ENCODE data around the gene TNS4.

The TNS4 gene

DNA sequence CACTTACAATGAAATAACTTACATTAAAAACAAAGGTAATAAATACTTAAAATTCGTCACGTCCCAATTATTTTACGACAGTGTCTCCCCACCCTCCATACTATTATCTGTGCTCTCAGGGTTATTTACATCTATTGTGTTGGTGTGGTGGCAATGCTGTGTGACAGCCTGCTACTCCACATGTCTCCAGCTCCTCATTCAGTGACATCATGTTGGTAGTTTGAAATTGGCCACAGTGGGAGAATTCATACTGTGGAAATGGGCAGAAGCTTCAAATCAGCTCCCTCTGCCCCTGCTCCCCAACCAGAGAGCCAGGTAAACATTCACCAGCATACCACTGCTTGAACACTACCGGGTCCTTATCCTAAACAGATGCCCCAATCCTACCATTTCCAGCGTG lies 6.3 kb downstream of the TNS4 start:
- no peak for DNase-seq (ENCODE audit: low spot score)

DNA sequence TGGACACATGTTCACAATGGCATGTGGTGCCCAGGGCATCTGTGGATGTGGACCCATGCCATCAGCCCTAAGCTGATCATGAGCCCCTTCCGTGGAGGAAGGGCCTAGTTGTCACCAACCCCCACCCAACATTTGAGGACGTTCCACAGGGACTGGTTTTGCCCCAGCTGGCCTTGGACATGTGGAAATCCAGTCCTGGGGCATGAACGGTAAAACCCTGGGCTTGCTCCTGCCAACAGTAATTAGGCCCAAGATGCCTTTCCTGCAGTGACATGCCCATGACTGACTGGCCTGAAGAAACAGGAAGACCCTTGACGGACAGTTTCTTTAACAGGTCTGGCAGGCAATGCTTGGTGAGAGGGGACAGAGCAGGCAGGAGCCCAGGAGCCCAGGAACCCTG lies 7.7 kb downstream of the TNS4 start:
- no peak for DNase-seq (ENCODE audit: low spot score)

DNA sequence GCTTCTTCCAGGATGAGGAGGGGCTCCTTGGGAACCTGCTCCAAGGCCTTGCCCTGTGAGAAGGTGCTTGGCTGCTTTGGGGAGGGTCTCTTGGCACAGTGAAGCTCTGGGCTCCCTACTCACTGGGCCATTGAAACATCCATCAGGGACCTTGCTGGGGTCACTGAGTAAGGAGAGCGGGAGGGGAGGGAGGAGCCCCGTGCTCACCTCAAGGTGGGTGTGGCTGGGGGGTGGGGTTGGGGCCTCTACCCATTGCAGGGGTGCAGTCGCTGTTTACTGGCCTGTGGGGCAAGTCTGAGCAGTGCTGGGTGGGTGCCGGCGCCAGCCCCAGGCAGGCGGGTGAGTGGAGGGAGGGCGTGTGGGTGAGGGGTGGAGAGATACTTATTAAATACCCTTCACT lies 9.9 kb downstream of the TNS4 start:
- no peak for DNase-seq (ENCODE audit: low spot score)

DNA sequence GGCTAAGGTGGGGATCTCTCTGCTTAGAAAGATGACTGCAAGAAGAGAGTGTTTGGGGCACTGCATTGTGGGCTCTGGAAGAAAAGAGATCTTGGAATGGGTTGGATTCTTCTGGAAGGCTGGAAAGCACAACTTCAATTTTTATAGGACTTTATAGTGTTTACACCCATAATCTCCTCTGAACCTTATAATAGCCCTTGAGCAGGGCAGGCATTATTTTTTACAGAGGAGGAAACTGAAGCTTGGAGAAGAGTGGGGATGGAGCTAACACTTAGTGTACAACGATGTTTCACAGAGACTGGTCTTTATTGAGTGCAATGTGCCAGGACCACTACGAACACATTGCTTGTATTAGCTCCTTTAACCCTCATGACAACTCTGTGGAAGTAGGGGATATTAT lies 10.4 kb downstream of the TNS4 start:
- DNase-seq (ENCODE audit: low spot score) = no peak

DNA sequence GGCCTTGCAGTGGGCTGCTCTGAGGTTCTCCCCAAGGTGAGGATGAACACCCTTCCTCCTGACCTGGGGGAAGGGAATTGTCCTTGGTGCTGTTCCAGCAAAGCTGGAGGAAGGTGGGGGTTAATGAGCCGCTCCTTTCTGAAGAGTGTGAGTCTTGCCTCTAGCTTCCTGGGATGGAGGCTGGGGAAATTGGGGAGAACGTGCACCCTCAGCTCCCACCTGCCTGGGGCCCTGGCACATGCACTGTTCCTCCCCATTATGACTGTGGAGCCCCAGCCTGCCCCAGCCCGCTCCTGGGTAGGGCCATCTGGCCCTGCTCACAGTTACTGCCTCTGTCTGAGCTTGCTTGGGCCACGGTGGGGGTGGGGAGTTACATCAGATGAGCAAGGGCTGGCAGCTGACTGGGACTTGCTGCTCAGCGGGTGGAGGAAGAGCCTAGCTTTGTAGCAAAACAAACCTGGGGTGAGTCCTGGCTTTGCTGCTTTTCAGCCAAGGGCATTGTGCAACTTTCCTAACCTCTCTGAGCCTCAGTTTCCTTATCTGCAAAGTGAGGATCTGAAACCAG lies 11.1 kb downstream of the TNS4 start:
- DNase-seq (ENCODE audit: low spot score) = no peak

DNA sequence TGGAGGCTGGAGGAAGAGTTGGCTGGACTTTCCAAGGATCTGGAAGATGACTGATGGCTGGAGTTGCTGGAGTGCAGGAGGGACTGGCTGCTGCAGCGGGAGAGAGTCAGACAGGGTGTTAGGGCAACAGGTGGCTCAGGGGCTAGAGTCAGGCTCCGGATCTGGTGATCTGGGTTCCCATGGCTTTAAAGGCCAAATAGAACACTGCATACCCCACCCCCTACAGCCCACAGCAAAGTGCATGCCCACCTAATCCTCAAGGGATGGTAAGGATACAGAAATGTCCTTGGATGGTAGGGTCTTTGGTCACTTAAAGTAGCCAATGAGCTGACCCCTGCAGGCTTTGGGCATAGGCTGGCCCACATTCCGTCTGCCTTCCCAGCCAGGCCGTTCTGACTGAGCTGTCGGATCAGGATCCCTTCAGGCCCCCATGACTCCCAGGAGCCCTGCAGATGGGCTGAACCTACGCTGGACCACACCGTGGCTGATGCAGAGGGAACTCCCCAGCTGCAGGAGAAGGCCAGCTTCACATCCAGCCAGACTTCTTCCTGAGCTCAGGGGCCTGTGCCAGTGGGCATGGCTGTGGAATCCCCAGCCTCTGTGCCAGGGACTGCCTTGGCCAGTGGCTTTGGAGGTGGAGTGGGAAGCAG lies 13.9 kb downstream of the TNS4 start:
- no peak for DNase-seq (ENCODE audit: low spot score)

DNA sequence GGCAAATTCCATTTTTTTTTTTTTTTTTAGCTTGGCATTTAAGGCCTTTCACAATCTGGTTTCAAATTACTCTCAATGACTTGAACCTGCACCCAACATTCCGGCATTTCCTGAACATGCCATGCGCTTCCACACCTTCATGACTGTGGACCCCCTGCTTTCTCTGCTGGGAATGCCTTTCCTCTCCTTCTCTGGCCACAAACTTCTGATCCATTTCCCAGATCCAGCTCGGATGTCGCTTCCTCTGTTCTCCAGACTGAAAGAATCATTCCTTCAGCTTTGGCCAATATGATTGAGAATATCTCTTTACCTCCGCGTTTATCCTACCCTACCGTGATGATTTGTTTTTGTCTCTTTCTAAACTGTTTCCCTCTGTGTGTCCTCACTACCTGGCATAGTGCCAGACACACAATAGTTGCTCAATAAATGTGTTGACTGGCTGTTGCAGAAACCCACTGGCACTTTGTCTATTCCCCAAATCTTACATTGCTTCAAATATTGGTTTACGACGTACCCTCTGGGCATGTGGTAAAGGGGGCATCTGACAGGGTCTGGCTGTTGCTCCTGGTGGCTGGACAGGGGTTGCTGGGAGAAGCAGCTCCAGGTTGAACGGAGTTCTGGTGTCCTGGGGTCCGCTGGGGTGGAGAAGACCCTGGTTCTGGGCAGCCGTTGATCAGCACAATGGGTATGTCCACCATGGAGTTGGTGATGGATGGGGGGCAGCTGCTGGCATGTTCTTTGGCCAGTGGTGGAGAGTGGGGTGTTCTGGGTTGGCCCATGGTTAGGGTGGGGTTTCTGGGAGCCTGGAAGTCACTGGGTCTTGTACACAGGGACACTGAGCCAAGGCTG lies 14.7 kb downstream of the TNS4 start:
- DNase-seq (ENCODE audit: low spot score) = no peak

DNA sequence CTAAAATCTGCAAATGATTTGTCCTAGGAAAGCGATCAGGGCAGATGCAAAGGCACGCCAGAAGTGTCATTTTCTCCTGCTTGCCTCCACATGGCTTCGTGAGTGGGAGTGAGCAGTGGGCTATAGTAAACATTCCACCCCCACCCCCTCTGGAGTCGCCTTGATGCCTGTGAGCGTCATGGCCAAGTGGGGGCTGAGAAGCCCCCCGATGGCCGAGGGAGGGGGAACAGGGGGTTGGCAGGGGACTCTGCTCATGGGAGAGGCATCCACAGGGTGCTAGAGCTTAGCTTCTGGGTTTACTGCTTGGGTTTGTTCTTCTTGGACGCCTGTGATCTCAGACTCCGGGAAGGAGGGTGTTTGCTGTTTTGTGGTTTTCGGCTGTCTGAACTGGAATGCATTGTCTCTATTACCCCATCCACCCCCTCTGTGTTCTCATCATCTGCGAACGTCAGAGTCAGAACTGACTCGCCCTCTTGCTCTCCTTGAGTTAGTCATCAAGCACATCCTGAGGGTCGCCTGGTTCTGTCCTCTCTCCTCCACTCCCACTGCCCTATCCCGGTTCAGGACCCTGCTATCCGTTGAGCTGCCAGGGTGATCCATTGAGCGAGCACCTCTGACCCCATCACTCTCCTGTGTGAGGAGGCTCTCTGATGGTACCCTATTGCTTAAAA lies 15.4 kb downstream of the TNS4 start:
- no peak for DNase-seq (ENCODE audit: low spot score)

DNA sequence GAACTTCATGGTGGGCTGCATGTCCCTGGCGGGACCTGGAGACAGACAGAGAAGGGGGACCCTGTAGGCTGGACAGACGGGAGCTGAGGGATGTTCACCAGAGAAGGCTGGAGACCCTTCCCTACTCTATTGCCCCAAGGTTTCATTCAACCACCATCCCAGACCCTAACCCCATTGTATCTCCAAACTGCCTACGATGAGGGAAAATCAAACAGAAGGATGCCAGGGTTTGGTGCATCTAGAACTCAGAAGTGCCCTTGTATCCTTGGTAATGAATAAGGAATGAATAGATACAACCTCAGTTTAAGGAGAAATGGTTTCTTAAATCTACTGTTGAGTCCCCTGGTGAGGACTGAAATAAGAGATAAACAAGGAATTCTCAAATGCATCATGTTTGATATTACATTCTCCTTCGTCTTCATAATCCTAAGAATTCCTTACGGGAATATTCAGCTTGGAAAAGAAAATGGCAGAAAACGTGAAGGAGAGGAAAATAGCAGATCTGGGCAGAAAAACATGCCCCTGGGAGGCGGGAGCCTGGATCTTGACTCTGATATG lies 16.4 kb downstream of the TNS4 start:
- DNase-seq (ENCODE audit: low spot score) = no peak

DNA sequence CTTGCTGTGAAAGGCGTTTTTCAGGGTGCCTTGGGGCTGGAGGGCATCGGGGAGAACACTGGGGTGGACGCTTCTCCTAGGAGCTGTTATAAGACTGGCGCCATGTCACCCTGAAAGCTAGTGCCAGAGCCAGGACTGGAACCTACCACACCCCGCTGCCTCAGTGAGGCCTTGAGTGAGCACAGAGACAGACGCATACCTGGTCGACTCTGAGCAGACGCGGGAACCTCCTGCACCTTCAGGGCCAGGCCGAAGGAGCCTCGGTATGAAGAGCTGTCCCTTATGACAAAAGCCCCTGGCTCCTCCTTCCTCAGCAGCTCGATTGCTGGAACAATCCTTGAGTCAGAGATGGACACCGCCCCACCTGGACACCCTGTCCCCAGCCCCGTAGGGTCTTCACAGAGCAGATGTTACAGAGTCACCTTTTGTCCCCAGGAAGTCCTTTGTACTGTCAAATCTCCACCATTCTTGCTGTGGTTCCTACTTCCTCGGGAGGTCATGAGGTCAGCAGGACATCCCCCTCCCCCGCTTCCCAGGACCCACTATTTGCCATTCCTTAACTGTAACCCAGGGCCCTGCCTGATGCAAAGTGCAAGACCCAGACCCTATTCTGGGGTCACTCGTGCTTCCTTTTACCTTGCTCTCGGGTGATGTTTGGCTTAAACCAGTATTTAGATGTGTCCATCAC lies 17.0 kb downstream of the TNS4 start:
- no peak for DNase-seq (ENCODE audit: low spot score)

DNA sequence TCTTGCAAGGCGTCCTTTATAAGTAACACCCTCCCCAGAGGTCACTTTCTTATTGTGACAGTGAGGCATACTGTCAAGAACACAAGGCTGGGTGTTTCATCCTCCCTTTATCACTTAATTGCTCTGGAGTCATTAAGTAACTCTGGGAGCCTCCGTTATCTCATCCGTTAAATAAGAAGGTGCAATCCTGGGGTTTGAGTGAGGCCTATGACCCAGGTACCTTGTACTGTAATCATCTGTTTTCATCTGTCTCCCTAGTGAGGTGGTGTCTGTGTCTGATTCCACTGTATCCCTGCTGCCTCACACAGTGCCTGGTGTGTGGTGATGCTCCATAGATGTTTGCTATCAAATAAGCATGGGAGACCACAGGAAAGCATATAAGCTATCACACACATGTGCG lies 17.7 kb downstream of the TNS4 start:
- no peak for DNase-seq (ENCODE audit: low spot score)

DNA sequence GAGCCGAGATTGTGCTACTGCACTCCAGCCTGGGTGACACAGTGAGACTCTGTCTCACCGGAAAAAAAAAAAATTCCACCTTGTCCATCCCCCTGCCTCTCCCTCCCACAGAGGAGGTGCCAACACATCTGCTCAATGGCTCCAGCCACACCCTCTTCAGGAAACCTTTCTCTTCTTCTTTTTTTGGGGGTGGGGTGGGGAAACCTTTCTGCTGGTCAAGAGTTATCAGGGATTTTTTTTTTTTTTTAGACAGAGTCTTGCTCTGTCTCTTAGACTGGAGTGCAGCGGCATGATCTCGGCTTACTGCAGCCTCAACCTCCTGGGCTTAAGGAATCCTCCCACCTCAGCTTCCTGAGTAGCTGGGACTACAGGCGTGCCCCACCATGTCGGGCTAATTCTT lies 18.7 kb downstream of the TNS4 start:
- no peak for DNase-seq (ENCODE audit: low spot score)

DNA sequence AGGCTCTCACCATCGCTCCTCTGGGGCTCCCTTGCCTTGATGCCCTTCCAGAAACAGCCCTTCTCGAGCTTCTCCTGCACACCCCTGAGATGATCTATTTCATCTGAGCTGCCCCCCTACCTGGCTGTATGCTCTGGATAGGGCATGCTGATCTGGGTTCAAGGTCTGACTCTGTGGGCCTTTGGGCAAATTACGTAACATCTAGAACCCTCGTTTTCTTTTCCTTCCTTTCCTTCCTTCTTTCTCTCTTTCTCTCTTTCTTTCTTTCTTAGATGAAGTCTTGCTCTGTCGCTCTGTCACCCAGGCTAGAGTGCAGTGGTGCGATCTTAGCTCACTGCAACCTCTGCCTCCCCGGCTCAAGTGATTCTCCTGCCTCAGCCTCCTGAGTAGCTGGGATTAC lies 20.3 kb downstream of the TNS4 start:
- DNase-seq (ENCODE audit: low spot score) = no peak

DNA sequence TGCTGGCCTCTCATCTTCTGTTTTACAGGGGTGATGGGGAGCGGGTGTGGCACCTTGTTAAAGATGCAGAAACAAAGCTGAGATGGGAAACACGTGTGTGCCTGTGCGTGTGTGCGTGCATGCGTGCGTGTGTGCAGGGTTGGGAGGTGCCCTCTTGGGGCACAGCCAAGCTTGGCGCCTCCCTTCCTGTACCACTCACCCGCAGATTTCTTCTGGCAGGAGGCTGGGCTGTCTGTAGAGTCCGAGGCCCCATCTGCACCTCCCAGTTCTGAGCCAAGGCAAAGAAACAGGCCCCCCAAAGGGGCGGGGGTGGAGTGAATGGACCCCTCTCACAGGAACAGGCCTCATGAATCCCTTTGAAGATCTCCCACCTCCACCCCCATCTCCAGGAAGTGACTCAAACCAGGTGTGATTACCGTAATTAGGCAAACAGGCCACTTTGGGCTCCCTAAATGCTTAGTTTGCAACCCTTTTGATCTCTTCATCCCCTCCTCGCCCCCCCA lies 20.9 kb downstream of the TNS4 start:
- peak; percentile 37 for DNase-seq (ENCODE audit: low spot score)

DNA sequence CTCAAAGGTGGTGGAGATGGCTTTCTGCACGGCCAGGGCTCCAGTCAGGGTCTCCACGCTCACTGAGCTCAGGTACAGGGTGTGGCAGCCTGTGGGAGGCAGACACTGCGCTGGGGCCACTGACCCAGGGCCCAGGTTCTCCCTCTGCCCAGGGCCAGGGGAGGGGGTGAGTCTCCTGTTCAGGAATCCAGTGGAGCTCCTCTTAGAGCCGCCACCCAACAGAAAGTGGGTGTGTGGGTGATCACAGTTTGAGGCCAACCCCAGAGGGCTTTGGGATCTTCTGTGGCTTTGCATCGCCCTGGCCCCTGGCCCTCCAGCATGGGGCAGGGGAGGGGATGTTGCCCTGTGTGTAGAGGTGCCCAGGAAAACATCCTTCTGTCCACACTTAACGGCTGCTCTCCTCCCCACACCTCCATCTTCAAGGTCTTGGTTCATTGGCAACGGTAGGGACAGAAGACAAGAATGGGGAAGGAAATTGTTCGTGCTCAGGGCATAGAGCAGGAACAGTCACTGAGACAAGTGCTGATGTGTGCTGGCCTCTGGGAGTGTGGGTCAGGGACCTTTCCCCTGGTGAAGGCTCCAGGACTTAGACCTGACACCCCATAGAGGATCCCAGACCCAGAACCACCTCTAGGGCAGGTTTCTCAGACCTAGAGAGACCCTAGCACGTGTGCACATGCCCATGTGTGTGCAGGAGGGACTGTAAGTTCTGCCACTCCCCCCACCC lies 21.5 kb downstream of the TNS4 start:
- no peak for DNase-seq (ENCODE audit: low spot score)

DNA sequence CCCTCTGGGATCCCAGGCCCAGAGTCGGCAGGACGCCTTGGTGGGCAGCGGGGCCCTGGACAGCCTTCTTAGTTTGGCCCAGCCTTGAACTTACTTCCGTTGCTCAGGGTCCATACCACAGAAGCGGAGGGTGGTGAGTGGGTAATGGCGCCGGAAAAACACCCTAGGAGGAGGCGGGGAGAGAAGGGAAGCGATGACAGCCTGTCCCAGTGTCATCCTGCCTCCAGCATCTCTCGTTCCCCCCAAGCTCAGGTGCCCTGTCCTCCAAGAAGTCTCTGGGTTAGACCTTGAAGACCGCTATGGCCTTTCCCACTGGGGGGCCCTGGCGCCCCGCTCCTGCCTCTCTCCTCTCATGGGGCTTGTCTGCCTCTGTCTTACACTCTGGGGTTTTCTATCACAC lies 22.9 kb downstream of the TNS4 start:
- no peak for DNase-seq (ENCODE audit: low spot score)

DNA sequence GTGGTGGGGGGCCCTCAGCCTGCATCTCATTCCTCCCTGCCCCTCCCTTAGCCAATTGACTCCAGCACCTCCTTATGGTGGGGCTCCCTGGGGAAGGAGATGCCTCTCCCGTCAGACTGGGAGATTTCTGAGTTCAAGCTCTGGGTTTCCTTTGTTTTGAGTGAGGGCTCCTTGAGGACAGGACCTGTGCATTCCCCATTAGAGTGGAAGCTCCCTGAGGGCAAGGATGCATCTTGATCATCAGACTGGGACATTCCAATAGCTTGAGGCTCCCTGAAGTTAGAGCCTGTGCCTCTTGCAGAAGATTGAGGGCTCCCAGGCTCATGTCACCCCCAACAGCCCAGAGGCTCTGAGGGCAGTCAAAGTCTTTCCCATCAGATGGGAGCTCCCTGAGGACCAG lies 23.6 kb downstream of the TNS4 start:
- DNase-seq (ENCODE audit: low spot score) = no peak

DNA sequence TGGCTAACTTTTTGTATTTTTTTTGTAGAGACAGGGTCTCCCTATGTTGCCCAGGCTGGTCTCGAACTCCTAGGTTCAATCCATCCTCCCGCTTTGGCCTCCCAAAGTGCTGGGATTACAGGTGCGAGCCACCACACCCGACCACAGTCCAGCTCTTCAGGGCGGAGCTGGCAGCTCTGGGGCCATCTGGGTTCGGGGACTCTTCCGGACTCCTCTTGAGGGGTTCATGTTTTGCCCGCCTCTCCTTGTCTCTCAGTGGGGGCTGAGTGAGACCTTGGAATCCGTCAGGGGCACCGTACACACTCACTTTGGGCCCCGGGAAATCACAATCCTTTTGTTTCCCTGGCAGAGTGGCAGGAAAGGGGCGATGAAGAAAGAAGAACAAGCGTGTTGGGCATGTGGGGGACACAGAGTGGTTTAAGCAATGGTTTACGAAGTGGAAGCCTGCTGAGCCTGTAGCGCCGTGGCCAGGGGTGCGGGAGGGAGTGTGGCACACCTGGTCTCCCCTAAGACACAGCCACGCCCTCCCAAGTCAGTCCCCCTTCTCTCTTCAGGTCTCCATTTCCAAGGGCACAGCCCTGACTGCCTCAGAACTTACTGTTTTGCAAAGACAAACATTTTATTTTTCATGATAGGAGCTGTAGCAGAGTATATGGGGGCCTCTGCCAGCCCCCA lies 26.1 kb downstream of the TNS4 start:
- no peak for DNase-seq (ENCODE audit: low spot score)

DNA sequence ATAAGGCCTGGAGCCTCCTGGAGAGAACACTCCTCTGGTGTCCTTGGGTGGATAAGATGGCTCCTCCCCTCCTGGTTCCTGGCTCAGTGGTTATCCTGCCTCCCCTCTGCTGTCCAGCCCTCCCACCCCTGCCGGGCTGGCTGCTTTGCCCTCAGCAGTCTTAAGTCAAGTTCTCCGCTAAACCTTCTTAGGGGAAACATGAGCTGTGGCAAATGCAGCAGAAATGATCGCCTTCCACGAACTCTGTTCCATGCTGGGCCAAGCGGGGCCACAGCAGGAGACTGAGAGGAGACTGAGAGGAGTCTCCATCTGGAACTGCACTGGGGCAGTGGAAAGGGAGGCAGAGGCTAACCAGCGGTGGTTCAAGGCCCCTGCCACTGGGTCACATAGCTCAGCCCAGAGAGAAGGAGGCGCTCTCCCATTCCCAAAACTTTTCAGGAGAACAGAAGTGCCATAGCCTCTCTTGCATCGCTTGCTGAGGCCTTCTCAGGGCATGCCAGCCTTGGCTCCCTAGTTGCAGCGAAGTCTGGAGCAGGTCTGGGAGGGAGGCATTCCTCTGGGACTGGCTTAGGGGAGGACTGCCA lies 26.9 kb downstream of the TNS4 start:
- DNase-seq (ENCODE audit: low spot score) = no peak
